GM18511 (cell line): ENCODE data around the gene MACO1.

Experiments used
- ATAC-seq: cut with Tn5 transposase; IDR thresholded peaks from one replicate; pipeline ENCODE4 v1.9.1; 2021; ENCODE audit warnings: mild to moderate bottlenecking, moderate library complexity; ENCODE audit not compliant: unreplicated experiment

The MACO1 gene

GRCh38 chr1:25540750-25541342, 110.1 kb downstream of the MACO1 start:
- no peak for ATAC-seq

- ATAC-seq = no peak
Measured at GRCh38 chr1:25541425-25541824, 110.7 kb downstream of the MACO1 start.

GRCh38 chr1:25541889-25542658, 111.4 kb downstream of the MACO1 start:
- ATAC-seq = no peak

- no peak for ATAC-seq
Measured at GRCh38 chr1:25543005-25543424, 112.3 kb downstream of the MACO1 start.

- peak; percentile 80 for ATAC-seq
Measured at GRCh38 chr1:25543425-25544242, 112.9 kb downstream of the MACO1 start, which contains the start of gene LDLRAP1. Gene LDLRAP1 (plus strand): TSS chr1:25543606. CDS start chr1:25543699, 93 bp downstream.

- no peak for ATAC-seq
Measured at GRCh38 chr1:25544243-25544764, 113.6 kb downstream of the MACO1 start.

GRCh38 chr1:25544819-25545218, 114.1 kb downstream of the MACO1 start:
- ATAC-seq = no peak

- no peak for ATAC-seq
Measured at GRCh38 chr1:25545767-25546166, 115.1 kb downstream of the MACO1 start.

- no peak for ATAC-seq
Measured at GRCh38 chr1:25546193-25546592, 115.5 kb downstream of the MACO1 start.

GRCh38 chr1:25548601-25549000, 117.9 kb downstream of the MACO1 start:
- ATAC-seq = no peak

GRCh38 chr1:25549273-25550154, 118.8 kb downstream of the MACO1 start:
- ATAC-seq = peak; percentile 96
